ENCODE results near the gene ZNF22. TPM values are rescaled to one million over a fixed set of nuclear protein-coding genes. Genes with fewer than 3 reads are reported as not detected.

The ZNF22 gene
- total and polyA plus RNA-seq, 2 experiments from 2014 or later = 25.9 to 32.2 TPM

GRCh38 chr10:44971935-44972757, 28.6 kb upstream of the ZNF22 start:
- Histone ChIP-seq H3K36me3 (replicated peaks; ENCODE audit: insufficient read depth, low read depth) (no peaks in the 10 kb centered on the region), H3K4me3 (no peak overlapping the region), H4K20me1 (ENCODE audit: insufficient read depth, poor library complexity, severe bottlenecking) (no peaks in the 10 kb centered on the region), H3K27ac (no peak overlapping the region), H3K27me3 (no peaks in the 10 kb centered on the region), H2AFZ (no peak overlapping the region), H3K9me2 (replicated peaks; ENCODE audit: insufficient read depth) (no peaks in the 10 kb centered on the region), H3K4me1 (ENCODE audit: insufficient read depth) (peaks cover 32% of the 10 kb centered on the region), H3K9me3 (ENCODE audit: low read depth) (no peaks in the 10 kb centered on the region), H3K4me2 (no peak overlapping the region), H3K79me2 (peaks cover 10% of the 10 kb centered on the region)
- TF ChIP-seq EZH2 (IDR thresholded peaks at IDR 0.05; ENCODE audit: borderline replicate concordance) = no peak
- TF ChIP-seq CTCF (IDR thresholded peaks at IDR 0.05; ENCODE audit: poor library complexity) = no peak
- TF ChIP-seq EZH2phosphoT487 (IDR thresholded peaks at IDR 0.05; ENCODE audit: low read depth, severe bottlenecking, unreplicated experiment) = no peak
- DNase-seq (ENCODE audit: low spot score) = no peak
- WGBS (ENCODE audit: low lambda C conversion rate, missing lambda C conversion rate) = 96% methylated on average over 12 of the region's 12 CpGs

GRCh38 chr10:44972874-44973306, 27.8 kb upstream of the ZNF22 start:
- H3K27me3 ChIP-seq = no peaks in the 10 kb centered on the region
- DNase-seq (ENCODE audit: low spot score) = no peak
- peaks cover 35% of the 10 kb centered on the region for H3K4me1 ChIP-seq (ENCODE audit: insufficient read depth)
- no peak overlapping the region for H3K4me2 ChIP-seq
- H3K36me3 ChIP-seq (replicated peaks; ENCODE audit: insufficient read depth, low read depth) = no peaks in the 10 kb centered on the region
- H3K9me3 ChIP-seq (ENCODE audit: low read depth) = no peaks in the 10 kb centered on the region
- no peak overlapping the region for H3K27ac ChIP-seq
- no peaks in the 10 kb centered on the region for H3K9me2 ChIP-seq (replicated peaks; ENCODE audit: insufficient read depth)
- no peak overlapping the region for H2AFZ ChIP-seq
- 80% methylated on average over 6 of the region's 6 CpGs for WGBS (ENCODE audit: low lambda C conversion rate, missing lambda C conversion rate)
- no peak overlapping the region for H3K4me3 ChIP-seq
- H4K20me1 ChIP-seq (ENCODE audit: insufficient read depth, poor library complexity, severe bottlenecking) = no peaks in the 10 kb centered on the region
- TF ChIP-seq EZH2 (IDR thresholded peaks at IDR 0.05; ENCODE audit: borderline replicate concordance) (no peak), CTCF (IDR thresholded peaks at IDR 0.05; ENCODE audit: poor library complexity) (no peak), EZH2phosphoT487 (IDR thresholded peaks at IDR 0.05; ENCODE audit: low read depth, severe bottlenecking, unreplicated experiment) (no peak)
- peaks cover 6% of the 10 kb centered on the region for H3K79me2 ChIP-seq

- Histone ChIP-seq H3K4me1 (ENCODE audit: insufficient read depth) (peaks cover 41% of the 10 kb centered on the region), H3K27me3 (no peaks in the 10 kb centered on the region), H3K9me3 (ENCODE audit: low read depth) (no peaks in the 10 kb centered on the region), H3K79me2 (peaks cover 4% of the 10 kb centered on the region), H2AFZ (no peak overlapping the region), H3K27ac (no peak overlapping the region), H3K9me2 (replicated peaks; ENCODE audit: insufficient read depth) (no peaks in the 10 kb centered on the region), H3K36me3 (replicated peaks; ENCODE audit: insufficient read depth, low read depth) (no peaks in the 10 kb centered on the region), H3K4me3 (no peak overlapping the region), H4K20me1 (ENCODE audit: insufficient read depth, poor library complexity, severe bottlenecking) (no peaks in the 10 kb centered on the region), H3K4me2 (peak overlapping the region; percentile 92)
- WGBS (ENCODE audit: low lambda C conversion rate, missing lambda C conversion rate) = 77% methylated on average over 18 of the region's 18 CpGs
- DNase-seq (ENCODE audit: low spot score) = no peak
- no peak for TF ChIP-seq EZH2 (IDR thresholded peaks at IDR 0.05; ENCODE audit: borderline replicate concordance)
Observed at GRCh38 chr10:44973323-44974081, 27.2 kb upstream of the ZNF22 start.

All from hepatocyte (in vitro differentiated cells).